Panc1 (cell line): Measurements from ENCODE around the gene ARL15. TPM values are rescaled to one million over a fixed set of nuclear protein-coding genes. Genes with fewer than 3 reads are reported as not detected.

Source experiments
- ATAC-seq: fragments of 200-7000 bp; cut with Tn5 transposase; 2 replicates; pipeline ENCODE4 v1.9.1; 2020; ENCODE audit warnings: mild to moderate bottlenecking, moderate library complexity
- BruUV-seq: library from RNA; stranded (reverse); fragments of 400-500 nt; replicated peaks from 2 replicates; lab custom pipeline; 2021; lab: Mats Ljungman, UMichigan
- CTCF ChIA-PET: fragments of 300-600 bp; sonication (Branson Sonifier 250); formaldehyde crosslinking; loops from one replicate; lab custom pipeline; 2022; ENCODE audit warnings: antibody characterized with exemption; lab: Charles Lee
- POLR2A ChIA-PET: fragments of 300-600 bp; sonication (Branson Sonifier 250); formaldehyde crosslinking; loops from one replicate; lab custom pipeline; 2022; ENCODE audit warnings: antibody characterized with exemption; lab: Charles Lee
- DNase-seq: peaks from one replicate; pipeline ENCODE4 v3.0.0-alpha.2; 2010; ENCODE audit warnings: low read depth, low spot score
- H3K27ac ChIP-seq: 2 replicates; pipeline ENCODE4 v1.5.1; 2011; ENCODE audit warnings: mild to moderate bottlenecking, low read length, inconsistent platforms
- H3K27me3 ChIP-seq: fragments of 200-500 bp; sonication (Bioruptor generic); 2 replicates; pipeline ENCODE4 v1.6.0; 2014; ENCODE audit warnings: low read length, inconsistent platforms; ENCODE audit not compliant: control insufficient read depth, insufficient read depth
- H3K36me3 ChIP-seq: fragments of 200-500 bp; sonication (Bioruptor generic); 2 replicates; pipeline ENCODE4 v1.5.1; 2014; ENCODE audit warnings: inconsistent platforms, mild to moderate bottlenecking, low read length, moderate library complexity; ENCODE audit not compliant: control insufficient read depth, insufficient read depth
- H3K4me1 ChIP-seq: 2 replicates; pipeline ENCODE4 v1.5.1; 2011; ENCODE audit warnings: inconsistent platforms, mild to moderate bottlenecking, low read length, moderate library complexity; ENCODE audit not compliant: control insufficient read depth, insufficient read depth
- H3K4me3 ChIP-seq, 2 experiments: 2 replicates each; pipeline ENCODE4 v1.5.1; 2011 to 2012; ENCODE audit warnings: low read depth in 2 of 2, low read length in 2 of 2, mild to moderate bottlenecking in 2 of 2, inconsistent platforms in 1 of 2, moderate library complexity in 1 of 2
- H3K9me3 ChIP-seq: fragments of 200-500 bp; sonication (Bioruptor generic); 2 replicates; pipeline ENCODE4 v1.5.1; 2014; ENCODE audit warnings: low read depth, mild to moderate bottlenecking, inconsistent platforms, low read length, moderate library complexity; ENCODE audit not compliant: control insufficient read depth, insufficient read depth
- CTCF ChIP-seq: fragments of 450-650 bp; IDR thresholded peaks from 2 replicates; pipeline ENCODE4 v1.5.1; 2017; ENCODE audit warnings: mild to moderate bottlenecking
- POLR2AphosphoS5 ChIP-seq: IDR thresholded peaks from 2 replicates; pipeline ENCODE4 v1.6.1; 2012; ENCODE audit warnings: mild to moderate bottlenecking, low read depth, low read length, moderate library complexity
- REST ChIP-seq, 2 experiments: IDR thresholded peaks; 2 replicates each; pipeline ENCODE4 v1.6.1; 2011 to 2012; ENCODE audit warnings: low read depth in 2 of 2, control low read depth in 1 of 2, low read length in 1 of 2, mild to moderate bottlenecking in 1 of 2, moderate library complexity in 1 of 2; ENCODE audit not compliant: insufficient read depth in 1 of 2
- SIN3A ChIP-seq: IDR thresholded peaks from 2 replicates; pipeline ENCODE4 v1.6.1; 2012; ENCODE audit warnings: low read depth, mild to moderate bottlenecking, low read length, moderate library complexity, borderline replicate concordance; ENCODE audit not compliant: insufficient read depth
- TCF7L2 ChIP-seq: IDR thresholded peaks from 2 replicates; pipeline ENCODE4 v1.6.1; 2011; ENCODE audit warnings: mild to moderate bottlenecking, low read depth, low read length, inconsistent platforms
- in situ Hi-C: cut with HindIII; loops from 2 replicates; pipeline ENCODE4 v1.10.0; 2016; ENCODE audit warnings: low sequenced_read_pairs, low pct_unique_long_range_greater_than_20kb
- intact Hi-C: fragments of 100-400 bp; cut with micrococcal nuclease; formaldehyde crosslinking; loops from one replicate; pipeline ENCODE4 v1.10.0; 2022; ENCODE audit not compliant: unreplicated experiment
- total RNA-seq: library from RNA; stranded (reverse); gene quantifications from one replicate; pipeline ENCODE4 v1.2.1, GENCODE V29; 2021; ENCODE audit not compliant: unreplicated experiment

The ARL15 gene
- total RNA-seq, 1 experiment from 2014 or later = 16.5 TPM

- no peak for TF ChIP-seq TCF7L2
- TF ChIP-seq CTCF = no peak
- no peak for TF ChIP-seq POLR2AphosphoS5
- TF ChIP-seq REST (IDR thresholded peaks at IDR 0.05; ENCODE audit: insufficient read depth in 1 of 2, low read depth in 2 of 2, low read length in 1 of 2) = no peak
- no peak for TF ChIP-seq SIN3A
- Histone ChIP-seq H3K4me1 (peaks cover 3% of the 10 kb centered on the region; the same call in 1 of the 2 replicates), H3K9me3 (no peaks in the 10 kb centered on the region), H3K27ac (no peak overlapping the region), H3K4me3 (no peak overlapping the region), H3K27me3 (no peaks in the 10 kb centered on the region), H3K36me3 (no peaks in the 10 kb centered on the region)
- ChIA-PET POLR2A (no interaction called here), CTCF (no interaction called here)
- in situ Hi-C loops = no loop called here
- no peak for ATAC-seq
- no TSS peak for BruUV-seq
- DNase-seq = no peak
- intact Hi-C loops = no loop called here
These were observed 14.6 kb downstream of the ARL15 start for GRCh38 chr5:54295651-54296276.

GRCh38 chr5:54294097-54294667, 16.2 kb downstream of the ARL15 start:
- Histone ChIP-seq H3K4me1 (peaks cover 3% of the 10 kb centered on the region; the same call in 1 of the 2 replicates), H3K9me3 (no peaks in the 10 kb centered on the region), H3K36me3 (no peaks in the 10 kb centered on the region), H3K27ac (no peak overlapping the region), H3K4me3 (no peak overlapping the region), H3K27me3 (no peaks in the 10 kb centered on the region)
- TF ChIP-seq TCF7L2 (no peak), CTCF (no peak), REST (IDR thresholded peaks at IDR 0.05; ENCODE audit: insufficient read depth in 1 of 2, low read depth in 2 of 2, low read length in 1 of 2) (no peak), POLR2AphosphoS5 (no peak), SIN3A (no peak)
- POLR2A ChIA-PET = no interaction called here
- CTCF ChIA-PET = interaction anchor here (0.6 kb wide), 1 partner anchor 18 kb away, joined by 3 read pairs; no protein-coding TSS in a partner anchor
- DNase-seq (no peak), ATAC-seq (no peak)
- in situ Hi-C loops (no loop called here), intact Hi-C loops (no loop called here)
- no TSS peak for BruUV-seq
